Naive B cell (primary cell): ENCODE data around the gene SPO11. TPM values are rescaled to one million over a fixed set of nuclear protein-coding genes. Genes with fewer than 3 reads are reported as not detected.

Source experiments
- ATAC-seq, 2 donors: fragments of 150-1000 bp; cut with Tn5 transposase; 2 replicates each; pipeline ENCODE4 v1.10.0; 2021; ENCODE audit warnings: low read depth in 2 of 2, mild to moderate bottlenecking in 2 of 2, moderate library complexity in 2 of 2
- DNase-seq: peaks from one replicate; pipeline ENCODE4 v3.0.0; 2022
- H3K27ac Mint-ChIP-seq, 6 donors: one replicate each; pipeline ENCODE4 v1.8.0; 2020 to 2022; ENCODE audit warnings: mild to moderate bottlenecking in 6 of 6, mixed read lengths in 6 of 6, moderate library complexity in 5 of 6, inconsistent platforms in 2 of 6
- H3K27me3 Mint-ChIP-seq, 3 donors: one replicate each; pipeline ENCODE4 v1.8.0; 2021 to 2022; ENCODE audit warnings: mixed read lengths in 3 of 3, mild to moderate bottlenecking in 1 of 3
- H3K36me3 Mint-ChIP-seq, 2 donors: one replicate each; pipeline ENCODE4 v1.8.0; 2020 to 2022; ENCODE audit warnings: mixed read lengths in 2 of 2, inconsistent platforms in 1 of 2, mild to moderate bottlenecking in 1 of 2
- H3K4me1 Mint-ChIP-seq, 3 donors: one replicate each; pipeline ENCODE4 v1.8.0; 2020 to 2022; ENCODE audit warnings: mixed read lengths in 3 of 3, inconsistent platforms in 1 of 3, mild to moderate bottlenecking in 1 of 3, moderate library complexity in 1 of 3
- H3K4me3 Mint-ChIP-seq, 8 donors: one replicate each; pipeline ENCODE4 v1.8.0; 2020 to 2022; ENCODE audit warnings: mild to moderate bottlenecking in 8 of 8, mixed read lengths in 8 of 8, moderate library complexity in 8 of 8, inconsistent platforms in 2 of 8
- H3K9me3 Mint-ChIP-seq, 7 donors: one replicate each; pipeline ENCODE4 v1.8.0; 2020 to 2022; ENCODE audit warnings: mixed read lengths in 7 of 7, mild to moderate bottlenecking in 5 of 7, inconsistent platforms in 2 of 7, moderate library complexity in 1 of 7
- polyA plus RNA-seq, 6 donors: library from polyadenylated mRNA; unstranded; fragments of 300-500 nt; fragmentation: Illumina TruSeq; gene quantifications; one replicate each; pipeline ENCODE4 v1.2.3, GENCODE V29; 2021; ENCODE audit warnings: low read depth in 6 of 6

The SPO11 gene
- polyA plus RNA-seq, 6 donors from 2014 or later, result not detected

DNA sequence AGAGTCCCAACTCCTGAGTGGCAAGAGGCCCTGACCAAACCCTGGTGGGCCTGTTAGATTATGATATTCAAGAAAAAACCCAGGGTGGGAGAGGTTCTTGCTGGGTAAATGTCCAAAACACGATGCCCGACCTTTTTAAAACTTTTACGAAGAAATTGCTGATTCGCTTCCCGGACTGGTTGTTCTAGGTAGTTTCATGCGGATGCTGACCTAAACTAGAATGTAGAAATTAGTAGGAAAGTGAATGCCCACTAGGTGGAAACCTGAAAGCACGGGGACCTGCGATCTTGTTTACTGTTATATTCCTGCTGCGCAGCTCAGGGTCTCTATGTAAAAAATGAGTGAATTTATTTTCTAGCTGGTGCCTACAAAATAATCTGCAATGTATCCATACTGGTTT is 23.7 kb downstream of the SPO11 start:
- H3K27ac Mint-ChIP-seq, result peak overlapping the region in 3 of 6 donors; percentile 12 to 47 (median 27)
- H3K27me3 Mint-ChIP-seq, result no peaks in the 10 kb centered on the region
- H3K36me3 Mint-ChIP-seq, result peaks cover 8 to 14% of the 10 kb centered on the region in 2 donors

DNA sequence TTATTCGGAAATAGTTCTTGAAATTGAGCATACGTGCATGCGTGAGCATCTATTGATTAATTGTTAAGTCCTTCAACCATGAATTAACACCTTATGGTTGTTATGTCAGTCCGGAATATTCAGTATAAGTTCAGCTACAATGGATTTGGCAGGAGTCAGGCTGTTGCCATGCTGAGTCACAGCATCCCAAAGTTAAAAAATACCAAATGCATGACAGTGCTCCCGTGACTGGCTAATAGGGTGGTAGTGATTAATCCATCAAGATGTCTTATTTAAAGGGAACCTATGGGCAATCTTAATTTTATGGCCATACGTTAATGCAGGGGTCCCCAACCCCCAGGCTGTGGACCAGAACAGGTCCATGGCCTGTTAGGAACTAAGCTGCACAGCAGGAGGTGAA is 31.9 kb downstream of the SPO11 start:
- ATAC-seq (no peak), DNase-seq (no peak)
- Mint-ChIP-seq H3K9me3 (no peaks in the 10 kb centered on the region), H3K27ac (no peak overlapping the region), H3K4me1 (peaks cover 0 to 3% (median 0%) of the 10 kb centered on the region in 3 donors), H3K4me3 (no peak overlapping the region), H3K27me3 (no peaks in the 10 kb centered on the region), H3K36me3 (peaks cover 18 to 21% of the 10 kb centered on the region in 2 donors)

More for the DNA sequence above, 23.7 kb downstream of the SPO11 start:
- peak overlapping the region in 5 of 8 donors; percentile 24 to 95 (median 64) for H3K4me3 Mint-ChIP-seq
- DNase-seq (no peak), ATAC-seq (no peak)
- no peaks in the 10 kb centered on the region for H3K9me3 Mint-ChIP-seq
- peaks cover 15 to 26% (median 18%) of the 10 kb centered on the region in 3 donors for H3K4me1 Mint-ChIP-seq

DNA sequence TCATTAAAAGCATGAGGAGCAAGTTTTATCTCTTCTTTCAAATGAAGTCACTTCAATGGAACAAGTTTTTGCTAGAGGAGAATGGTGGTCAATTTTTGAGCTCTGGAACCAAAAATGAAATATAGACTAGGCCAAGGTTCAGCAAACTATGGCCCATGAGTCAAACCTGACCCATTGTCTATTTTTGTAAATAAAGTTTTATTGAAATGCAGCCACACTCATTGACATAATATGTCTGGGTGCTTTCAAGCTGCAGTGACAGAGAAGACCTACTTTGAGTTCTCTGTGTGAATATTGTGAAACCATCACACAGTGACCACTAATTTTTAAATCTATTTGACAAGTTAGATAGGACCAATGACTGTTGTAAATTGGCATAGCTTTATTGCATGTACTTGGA is 34.8 kb downstream of the SPO11 start:
- peaks cover 25 to 32% of the 10 kb centered on the region in 2 donors for H3K36me3 Mint-ChIP-seq
- ATAC-seq, result no peak
- H3K9me3 Mint-ChIP-seq, result no peaks in the 10 kb centered on the region
- H3K4me1 Mint-ChIP-seq, result peaks cover 0 to 3% (median 0%) of the 10 kb centered on the region in 3 donors
- H3K27me3 Mint-ChIP-seq, result no peaks in the 10 kb centered on the region
- H3K27ac Mint-ChIP-seq, result no peak overlapping the region
- DNase-seq, result no peak
- H3K4me3 Mint-ChIP-seq, result no peak overlapping the region

GRCh38 chr20:57369596-57369995 is 40.0 kb downstream of the SPO11 start:
- Mint-ChIP-seq H3K4me1 (peaks cover 0 to 7% (median 0%) of the 10 kb centered on the region in 3 donors), H3K36me3 (peaks cover 40 to 42% of the 10 kb centered on the region in 2 donors), H3K27ac (no peak overlapping the region), H3K27me3 (no peaks in the 10 kb centered on the region), H3K9me3 (no peaks in the 10 kb centered on the region), H3K4me3 (peak overlapping the region in 1 of 8 donors; percentile 9)
- ATAC-seq (no peak), DNase-seq (no peak)

- DNase-seq, result no peak
- Mint-ChIP-seq H3K4me1 (peaks cover 0 to 9% (median 0%) of the 10 kb centered on the region in 3 donors), H3K4me3 (peak overlapping the region in 1 of 8 donors; percentile 15), H3K27ac (no peak overlapping the region), H3K9me3 (no peaks in the 10 kb centered on the region), H3K36me3 (peaks cover 35 to 46% of the 10 kb centered on the region in 2 donors), H3K27me3 (no peaks in the 10 kb centered on the region)
- no peak for ATAC-seq
Observed at GRCh38 chr20:57370316-57370715, 40.7 kb downstream of the SPO11 start.

- H3K4me3 Mint-ChIP-seq, result no peak overlapping the region
- H3K9me3 Mint-ChIP-seq, result no peaks in the 10 kb centered on the region
- DNase-seq, result no peak
- peaks cover 0 to 14% (median 0%) of the 10 kb centered on the region in 3 donors for H3K4me1 Mint-ChIP-seq
- H3K27me3 Mint-ChIP-seq, result no peaks in the 10 kb centered on the region
- no peak for ATAC-seq
- no peak overlapping the region for H3K27ac Mint-ChIP-seq
- H3K36me3 Mint-ChIP-seq, result peaks cover 35 to 47% of the 10 kb centered on the region in 2 donors
Observed at GRCh38 chr20:57371363-57371762, 41.8 kb downstream of the SPO11 start.

DNA sequence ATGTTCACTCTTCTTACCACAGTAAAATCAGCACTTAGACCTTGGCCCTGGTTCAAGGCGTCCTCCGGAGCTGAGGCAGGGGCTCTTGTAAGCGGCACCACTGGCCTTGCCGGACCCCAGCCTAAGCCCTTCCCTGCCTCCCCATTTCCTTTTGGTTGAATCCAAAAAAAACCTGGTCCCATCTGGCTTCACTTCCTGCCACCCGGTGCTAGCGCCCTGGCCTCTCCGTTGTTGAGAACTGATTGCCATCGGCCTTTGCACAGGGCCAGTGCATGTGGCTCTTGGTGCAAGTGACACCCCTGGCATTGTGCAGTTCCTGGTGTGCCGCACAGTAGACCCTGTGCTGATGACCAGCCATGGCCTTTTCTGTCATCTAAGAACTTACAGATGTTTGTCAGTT is 42.6 kb downstream of the SPO11 start:
- ATAC-seq, result no peak
- Mint-ChIP-seq H3K36me3 (peaks cover 43 to 44% of the 10 kb centered on the region in 2 donors), H3K27me3 (no peaks in the 10 kb centered on the region)

DNA sequence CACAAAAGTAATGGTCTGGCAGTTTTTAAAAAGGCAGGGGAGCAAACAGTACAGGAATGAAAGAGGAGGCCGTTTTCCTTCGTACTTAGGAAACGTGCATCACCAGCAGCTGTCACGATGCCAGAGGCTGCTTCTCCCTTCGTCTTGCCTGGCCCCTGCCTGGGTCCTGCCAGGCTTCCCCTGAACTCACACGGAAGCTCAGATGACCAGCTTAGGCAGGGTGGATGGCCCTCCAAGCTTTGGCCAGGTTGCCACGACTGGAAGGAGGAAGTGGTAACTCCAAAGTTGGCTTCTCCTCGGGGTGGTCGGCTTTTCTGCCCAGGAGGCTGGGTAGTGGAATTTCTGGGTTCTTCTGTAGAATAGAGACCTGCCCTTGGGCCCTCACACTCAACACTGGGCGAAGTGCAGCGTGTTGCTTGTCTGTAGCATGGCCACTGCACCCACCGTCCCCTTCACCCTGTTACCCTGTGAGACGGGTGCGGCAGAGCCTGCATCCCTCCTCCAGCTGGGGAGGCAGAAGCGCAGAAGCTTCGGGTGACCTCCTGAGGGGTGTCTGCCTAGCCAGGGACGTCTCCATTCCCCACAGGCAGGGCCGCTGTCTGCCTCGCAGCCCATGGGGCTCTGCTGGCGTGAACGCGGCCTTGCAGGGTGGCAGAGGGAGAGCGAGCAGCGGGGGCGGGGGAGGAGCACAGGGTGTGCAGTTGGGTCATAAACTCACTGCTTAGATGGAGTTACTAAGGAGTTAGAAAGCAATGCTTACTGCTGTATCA is 43.2 kb downstream of the SPO11 start:
- ATAC-seq, result no peak
- Mint-ChIP-seq H3K4me1 (peaks cover 0 to 14% (median 0%) of the 10 kb centered on the region in 3 donors), H3K27me3 (no peaks in the 10 kb centered on the region), H3K27ac (no peak overlapping the region), H3K36me3 (peaks cover 43 to 49% of the 10 kb centered on the region in 2 donors), H3K9me3 (no peaks in the 10 kb centered on the region), H3K4me3 (no peak overlapping the region)
- DNase-seq, result no peak

More for the DNA sequence above, 42.6 kb downstream of the SPO11 start:
- Mint-ChIP-seq H3K4me1 (peaks cover 0 to 14% (median 0%) of the 10 kb centered on the region in 3 donors), H3K27ac (peak overlapping the region in 2 of 6 donors; percentile 49 to 78), H3K4me3 (no peak overlapping the region), H3K9me3 (no peaks in the 10 kb centered on the region)
- DNase-seq, result no peak

GRCh38 chr20:57374343-57374930 is 44.8 kb downstream of the SPO11 start:
- no peak for DNase-seq
- Mint-ChIP-seq H3K27ac (peak overlapping the region in 1 of 6 donors; percentile 38), H3K4me3 (no peak overlapping the region), H3K27me3 (no peaks in the 10 kb centered on the region), H3K9me3 (no peaks in the 10 kb centered on the region), H3K36me3 (peaks cover 30 to 52% of the 10 kb centered on the region in 2 donors), H3K4me1 (peaks cover 0 to 14% (median 0%) of the 10 kb centered on the region in 3 donors)
- no peak for ATAC-seq

DNA sequence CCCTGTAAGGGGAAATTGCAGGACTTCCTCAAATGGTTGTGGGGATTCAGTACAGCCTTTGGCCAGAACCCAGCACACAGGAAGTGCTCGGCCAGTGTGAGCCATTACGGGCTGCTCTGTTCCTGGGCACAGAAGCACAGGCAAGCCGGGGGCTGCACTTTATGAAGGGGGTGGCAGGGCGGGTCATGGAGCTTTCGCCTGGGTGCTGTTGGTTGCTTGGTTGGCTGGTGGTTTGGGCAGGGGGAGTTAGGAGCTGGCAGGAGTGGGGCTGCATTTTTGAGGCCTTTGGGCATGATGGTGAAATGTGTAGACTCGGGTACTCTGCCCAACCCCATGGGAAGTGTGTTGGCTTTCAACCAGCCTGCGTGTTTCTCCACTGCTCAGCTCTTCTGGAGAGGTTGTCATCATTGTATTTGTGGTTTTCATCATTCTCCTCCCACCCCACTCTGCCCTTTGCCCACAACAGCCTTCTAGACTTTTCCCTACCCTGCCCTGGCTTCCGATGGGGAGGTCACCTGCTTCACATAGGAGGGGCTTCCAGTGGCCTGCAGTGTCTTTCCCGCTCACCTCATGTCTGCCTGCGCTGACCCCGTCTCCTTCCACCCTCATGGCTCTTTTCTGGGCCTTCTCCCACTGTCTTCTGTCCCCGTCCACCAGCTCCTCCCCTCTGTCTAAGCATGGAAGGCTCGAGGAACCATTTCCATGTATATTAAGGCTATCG is 45.5 kb downstream of the SPO11 start:
- H3K4me3 Mint-ChIP-seq, result peak overlapping the region in 1 of 8 donors; percentile 48
- H3K4me1 Mint-ChIP-seq, result peaks cover 0 to 10% (median 0%) of the 10 kb centered on the region in 3 donors
- H3K36me3 Mint-ChIP-seq, result peaks cover 29 to 45% of the 10 kb centered on the region in 2 donors
- no peaks in the 10 kb centered on the region for H3K27me3 Mint-ChIP-seq
- no peak for DNase-seq
- H3K27ac Mint-ChIP-seq, result peak overlapping the region in 3 of 6 donors; percentile 58 to 73 (median 65)
- H3K9me3 Mint-ChIP-seq, result no peaks in the 10 kb centered on the region
- ATAC-seq, result no peak

DNA sequence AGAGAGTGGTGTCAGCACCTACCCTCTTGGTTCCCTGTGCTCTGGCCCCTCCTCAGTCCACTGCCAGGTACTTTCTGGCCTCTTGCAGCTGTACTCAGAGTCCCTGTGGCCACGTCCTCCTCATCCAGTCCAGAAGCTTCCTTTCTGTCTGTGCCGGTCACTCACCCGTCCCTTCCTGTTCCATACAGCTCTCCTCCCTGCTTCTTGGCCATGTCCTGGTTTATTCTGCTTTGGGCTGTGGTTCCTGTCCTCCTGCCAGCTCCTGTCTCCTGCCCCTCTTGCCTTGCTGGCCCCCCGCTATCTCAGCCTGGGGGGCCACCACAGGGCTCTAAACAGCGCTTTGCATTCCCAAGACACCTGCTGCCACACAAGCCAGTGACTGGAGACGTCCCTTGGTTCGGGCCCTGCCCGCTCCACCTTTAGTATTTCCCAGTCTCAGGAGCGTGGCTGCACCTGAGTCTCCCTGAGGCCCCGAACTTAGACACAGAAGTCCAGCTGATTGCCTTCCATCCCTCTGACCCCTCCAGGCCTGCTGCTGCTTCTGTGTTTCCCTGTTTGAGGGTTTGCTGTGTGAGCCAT is 46.1 kb downstream of the SPO11 start:
- H3K4me3 Mint-ChIP-seq, result no peak overlapping the region
- peaks cover 22 to 39% of the 10 kb centered on the region in 2 donors for H3K36me3 Mint-ChIP-seq
- no peak for DNase-seq
- H3K27ac Mint-ChIP-seq, result peak overlapping the region in 2 of 6 donors; percentile 65 to 81
- H3K4me1 Mint-ChIP-seq, result peaks cover 0 to 8% (median 0%) of the 10 kb centered on the region in 3 donors
- ATAC-seq, result no peak
- no peaks in the 10 kb centered on the region for H3K27me3 Mint-ChIP-seq
- no peaks in the 10 kb centered on the region for H3K9me3 Mint-ChIP-seq

DNA sequence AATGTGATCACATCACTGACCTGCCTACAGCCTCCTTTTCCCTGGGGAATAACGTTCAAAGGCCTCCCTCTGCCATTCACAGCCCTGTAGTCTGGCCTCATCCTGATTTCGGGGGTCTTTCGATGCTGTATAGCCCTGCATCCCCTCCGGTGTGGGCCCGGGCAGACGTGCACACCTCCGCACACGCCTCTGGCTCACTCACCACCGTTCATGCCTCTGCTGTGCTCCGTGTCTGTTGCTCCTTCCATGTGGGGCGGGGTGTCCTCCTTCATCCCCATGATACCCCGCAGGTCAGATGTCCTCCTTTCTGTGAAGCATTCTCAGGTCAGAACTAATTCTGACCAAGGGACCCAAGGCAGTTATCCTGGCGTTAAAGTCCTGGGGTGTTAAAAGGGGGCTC is 47.7 kb downstream of the SPO11 start:
- Mint-ChIP-seq H3K36me3 (peaks cover 17 to 28% of the 10 kb centered on the region in 2 donors), H3K4me1 (peaks cover 7 to 8% (median 8%) of the 10 kb centered on the region in 3 donors), H3K9me3 (no peaks in the 10 kb centered on the region), H3K27ac (peak overlapping the region in 3 of 6 donors; percentile 48 to 69 (median 57)), H3K27me3 (no peaks in the 10 kb centered on the region), H3K4me3 (no peak overlapping the region)
- ATAC-seq (no peak), DNase-seq (no peak)

DNA sequence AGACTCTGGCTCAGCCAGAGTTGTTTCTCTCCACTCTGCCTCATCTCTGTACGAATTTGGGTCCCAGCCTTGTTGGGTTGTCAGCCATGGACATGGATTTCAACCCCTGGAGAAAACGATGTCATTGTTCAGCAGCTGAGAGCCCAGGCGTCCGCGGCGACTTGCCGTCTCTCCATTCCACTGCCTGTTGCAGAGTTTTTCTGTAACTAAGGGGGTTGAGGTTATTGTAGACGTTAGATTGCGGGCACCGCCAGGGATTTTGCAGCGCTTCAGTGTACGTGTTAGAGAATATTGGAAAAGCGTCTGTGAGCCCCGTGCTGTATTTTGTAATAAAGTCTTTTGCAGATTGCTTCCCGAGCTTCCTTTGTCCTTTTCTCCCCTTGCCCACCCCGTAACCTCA is 48.5 kb downstream of the SPO11 start:
- no peaks in the 10 kb centered on the region for H3K27me3 Mint-ChIP-seq
- no peak overlapping the region for H3K4me3 Mint-ChIP-seq
- ATAC-seq (no peak), DNase-seq (no peak)
- no peak overlapping the region for H3K27ac Mint-ChIP-seq
- peaks cover 17 to 28% of the 10 kb centered on the region in 2 donors for H3K36me3 Mint-ChIP-seq
- no peaks in the 10 kb centered on the region for H3K9me3 Mint-ChIP-seq
- H3K4me1 Mint-ChIP-seq, result peaks cover 7 to 8% (median 8%) of the 10 kb centered on the region in 3 donors
